ENCODE measurements around the gene KIF6.

KIF6 gene

DNA sequence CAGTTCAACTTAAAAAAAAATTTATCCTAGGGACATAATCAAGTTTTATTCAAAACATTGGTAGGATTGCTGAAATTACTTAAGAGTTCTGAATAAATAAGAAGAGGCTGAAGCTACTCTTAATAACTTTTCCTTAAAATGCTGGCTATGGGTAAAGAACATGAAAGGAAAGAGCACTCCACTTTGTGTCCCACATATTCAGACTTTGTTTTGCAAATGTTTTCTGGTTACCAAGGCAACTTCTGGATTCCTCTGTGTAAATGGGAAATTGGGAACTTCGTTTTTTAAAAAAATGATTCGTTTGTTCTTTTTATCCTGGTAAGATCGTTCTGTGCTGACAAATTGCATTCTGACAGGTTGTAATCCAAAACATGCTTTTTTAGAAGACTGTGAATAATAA is 115.0 kb downstream of the KIF6 start:
- no peaks in the 10 kb centered on the region for H3K9me3 Mint-ChIP-seq
- no peaks in the 10 kb centered on the region for H3K36me3 Mint-ChIP-seq (ENCODE audit: low read depth)
- H3K27ac Mint-ChIP-seq = no peak overlapping the region
- H3K27me3 Mint-ChIP-seq (ENCODE audit: low read depth) = peaks cover 6% of the 10 kb centered on the region
- H3K4me3 Mint-ChIP-seq = no peak overlapping the region
- H3K4me1 Mint-ChIP-seq (ENCODE audit: low read depth) = no peaks in the 10 kb centered on the region

DNA sequence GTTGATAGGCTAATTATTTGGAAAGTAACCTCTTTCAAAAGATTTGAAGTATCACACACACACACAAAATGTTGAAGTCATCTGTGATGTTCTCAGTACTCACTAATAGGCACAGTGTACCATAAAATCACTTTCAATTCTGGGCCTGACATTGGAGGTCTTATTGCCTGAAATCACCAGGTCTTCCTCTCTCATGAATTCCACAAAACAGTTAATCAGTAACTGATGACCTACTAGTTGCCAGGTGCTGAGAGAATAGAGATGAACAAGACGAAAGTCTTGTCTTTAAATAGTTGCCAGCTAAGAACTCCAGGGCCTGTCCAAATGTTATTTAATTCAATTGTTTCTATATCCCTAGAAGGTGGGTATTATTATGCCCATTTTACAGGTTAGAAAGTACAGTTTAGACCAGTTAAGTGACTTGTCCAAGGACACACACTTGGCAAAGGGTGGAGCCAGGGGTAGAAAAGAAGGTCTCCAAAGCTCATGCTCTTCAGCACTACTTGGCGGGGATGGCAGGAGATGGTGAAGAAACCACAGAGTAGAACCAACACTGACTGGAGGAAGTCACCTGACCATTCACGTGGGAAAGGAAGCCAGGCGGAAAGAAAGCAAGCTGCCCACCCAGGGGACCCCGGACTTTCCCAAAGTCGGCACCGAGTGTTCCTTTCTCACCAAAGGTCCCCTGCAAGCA is 116.4 kb downstream of the KIF6 start:
- Mint-ChIP-seq H3K4me3 (no peak overlapping the region), H3K4me1 (ENCODE audit: low read depth) (no peaks in the 10 kb centered on the region), H3K27me3 (ENCODE audit: low read depth) (peaks cover 2% of the 10 kb centered on the region), H3K27ac (no peak overlapping the region), H3K9me3 (no peaks in the 10 kb centered on the region), H3K36me3 (ENCODE audit: low read depth) (no peaks in the 10 kb centered on the region)

DNA sequence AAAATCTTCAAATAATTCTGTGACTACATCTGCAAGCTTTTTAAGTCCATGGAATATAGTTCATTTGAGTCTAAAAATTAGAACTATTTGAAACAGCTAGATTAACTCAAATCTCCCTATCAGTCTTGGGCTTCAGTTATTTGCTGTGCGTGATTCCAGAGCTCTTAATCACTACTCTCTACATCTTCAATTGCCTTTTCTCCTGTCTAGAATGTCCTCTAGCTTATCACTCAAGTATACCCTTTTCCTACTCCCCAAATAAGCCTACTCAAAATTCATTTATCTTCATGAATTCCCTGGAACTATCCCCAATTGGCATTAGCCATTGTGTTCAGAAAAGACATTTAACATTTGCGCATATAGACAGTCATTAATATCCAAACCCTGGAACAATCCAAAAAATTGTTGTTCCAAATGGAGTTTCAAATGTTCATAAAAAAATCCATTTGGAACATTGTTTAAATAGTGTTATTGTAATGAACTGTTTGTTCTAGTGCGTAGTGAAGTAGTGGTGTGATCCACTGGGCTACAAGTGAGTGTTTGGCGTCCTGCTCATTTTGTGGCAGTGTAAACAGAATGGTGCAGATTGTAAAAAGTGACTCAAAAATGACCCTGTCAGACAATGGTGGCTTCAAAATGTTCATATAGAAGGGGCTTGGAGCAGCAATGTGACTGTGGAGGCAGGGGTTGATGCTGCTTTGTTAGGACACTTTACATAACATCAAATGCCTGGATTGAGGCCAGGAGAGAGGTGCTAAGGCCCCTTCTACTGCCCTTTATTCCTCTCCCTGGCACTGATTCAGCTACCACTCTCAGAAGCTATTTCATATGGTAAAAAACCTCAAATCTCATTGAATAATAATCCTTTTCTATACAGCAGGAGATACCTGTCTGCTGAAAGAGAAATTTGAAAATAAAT is 122.3 kb downstream of the KIF6 start:
- no peaks in the 10 kb centered on the region for H3K4me1 Mint-ChIP-seq (ENCODE audit: low read depth)
- H3K9me3 Mint-ChIP-seq = no peaks in the 10 kb centered on the region
- H3K4me3 Mint-ChIP-seq = no peak overlapping the region
- H3K27ac Mint-ChIP-seq = no peak overlapping the region
- H3K27me3 Mint-ChIP-seq (ENCODE audit: low read depth) = peaks cover 7% of the 10 kb centered on the region
- H3K36me3 Mint-ChIP-seq (ENCODE audit: low read depth) = no peaks in the 10 kb centered on the region

DNA sequence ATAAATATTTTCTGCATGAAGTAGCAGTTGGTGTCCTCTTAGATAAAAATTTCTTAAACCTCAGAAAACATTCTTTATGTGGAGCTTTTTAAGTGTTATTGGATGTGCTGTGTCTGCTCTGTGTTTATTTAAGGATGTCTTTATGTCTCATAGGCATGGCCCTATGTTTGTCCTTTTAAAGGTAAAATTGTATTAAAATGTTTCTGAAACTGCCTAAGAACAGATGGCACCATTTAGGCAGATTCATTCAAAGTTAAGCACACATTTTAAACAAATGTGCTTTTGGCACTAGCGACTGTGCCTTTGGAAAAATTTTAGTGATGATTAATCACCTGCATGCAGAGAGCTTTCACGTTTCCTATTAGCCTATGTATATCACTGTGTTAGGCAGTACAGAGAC is 125.2 kb downstream of the KIF6 start:
- H3K27me3 Mint-ChIP-seq (ENCODE audit: low read depth) = peaks cover 7% of the 10 kb centered on the region
- H3K4me3 Mint-ChIP-seq = no peak overlapping the region
- H3K9me3 Mint-ChIP-seq = no peaks in the 10 kb centered on the region
- H3K27ac Mint-ChIP-seq = no peak overlapping the region
- no peaks in the 10 kb centered on the region for H3K4me1 Mint-ChIP-seq (ENCODE audit: low read depth)
- H3K36me3 Mint-ChIP-seq (ENCODE audit: low read depth) = no peaks in the 10 kb centered on the region

DNA sequence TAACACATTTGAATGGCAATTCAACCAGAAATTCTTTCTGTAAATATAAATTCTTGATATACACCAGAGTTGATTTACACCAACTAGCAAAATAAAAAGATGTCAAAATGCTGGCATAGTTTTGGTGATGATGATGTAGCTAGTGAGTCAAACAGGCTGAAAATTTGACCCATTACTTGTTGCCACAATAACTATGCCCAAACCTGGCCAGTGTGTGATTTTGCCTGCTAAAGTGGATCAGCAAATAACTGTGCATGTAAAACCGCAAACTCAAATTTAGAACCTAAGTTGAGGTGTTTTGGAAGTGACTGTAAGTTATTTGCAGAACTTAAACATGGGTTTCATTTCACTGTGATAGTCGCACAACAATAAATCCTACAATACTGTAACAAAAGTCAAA is 125.9 kb downstream of the KIF6 start:
- Mint-ChIP-seq H3K4me3 (no peak overlapping the region), H3K4me1 (ENCODE audit: low read depth) (no peaks in the 10 kb centered on the region)

DNA sequence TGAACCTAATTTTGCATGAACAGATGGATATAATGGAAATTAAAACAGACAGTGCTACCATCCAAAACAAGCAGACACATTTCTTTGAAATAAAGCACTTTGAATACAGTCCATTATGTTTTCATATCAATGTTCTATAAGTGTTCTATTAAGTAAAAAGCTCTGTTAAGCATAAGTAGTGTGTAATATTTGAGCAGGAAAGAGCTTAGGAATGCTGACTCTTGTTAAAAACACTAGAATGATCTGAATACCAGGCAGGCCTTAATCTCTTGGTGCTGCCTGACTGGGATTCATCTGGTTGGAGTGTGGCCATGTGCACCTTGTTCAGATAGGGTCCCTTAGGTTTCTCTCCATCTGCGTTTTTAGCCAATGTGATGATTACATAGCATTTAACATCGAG is 130.9 kb downstream of the KIF6 start:
- H3K4me1 Mint-ChIP-seq (ENCODE audit: low read depth) = no peaks in the 10 kb centered on the region

More for the DNA sequence above, 125.9 kb downstream of the KIF6 start:
- H3K27ac Mint-ChIP-seq = no peak overlapping the region
- no peaks in the 10 kb centered on the region for H3K36me3 Mint-ChIP-seq (ENCODE audit: low read depth)
- no peaks in the 10 kb centered on the region for H3K9me3 Mint-ChIP-seq
- peaks cover 7% of the 10 kb centered on the region for H3K27me3 Mint-ChIP-seq (ENCODE audit: low read depth)

DNA sequence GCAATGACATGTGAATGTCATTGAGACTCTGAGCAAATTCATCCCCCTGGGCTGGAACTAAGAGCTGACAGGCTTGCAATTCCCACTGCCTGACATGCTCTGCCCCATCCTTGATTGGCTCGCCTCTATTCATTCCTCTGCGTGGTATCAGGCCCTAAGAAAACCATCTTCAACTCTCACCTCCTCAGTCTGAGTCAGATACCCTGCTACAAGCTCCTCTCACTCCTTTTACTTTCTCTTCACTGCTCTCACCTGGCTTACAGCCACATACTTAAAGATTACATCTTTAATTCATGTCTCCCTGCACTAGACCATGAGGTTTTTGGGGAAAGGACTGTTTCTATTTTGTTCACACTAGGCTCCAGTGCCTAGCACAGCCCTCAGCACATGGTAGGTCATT is 131.6 kb downstream of the KIF6 start:
- no peaks in the 10 kb centered on the region for H3K36me3 Mint-ChIP-seq (ENCODE audit: low read depth)
- H3K4me1 Mint-ChIP-seq (ENCODE audit: low read depth) = no peaks in the 10 kb centered on the region
- no peaks in the 10 kb centered on the region for H3K27me3 Mint-ChIP-seq (ENCODE audit: low read depth)
- no peaks in the 10 kb centered on the region for H3K9me3 Mint-ChIP-seq
- no peak overlapping the region for H3K27ac Mint-ChIP-seq
- H3K4me3 Mint-ChIP-seq = no peak overlapping the region

More for the DNA sequence above, 130.9 kb downstream of the KIF6 start:
- Mint-ChIP-seq H3K36me3 (ENCODE audit: low read depth) (no peaks in the 10 kb centered on the region), H3K4me3 (no peak overlapping the region), H3K27ac (no peak overlapping the region), H3K27me3 (ENCODE audit: low read depth) (no peaks in the 10 kb centered on the region), H3K9me3 (no peaks in the 10 kb centered on the region)

DNA sequence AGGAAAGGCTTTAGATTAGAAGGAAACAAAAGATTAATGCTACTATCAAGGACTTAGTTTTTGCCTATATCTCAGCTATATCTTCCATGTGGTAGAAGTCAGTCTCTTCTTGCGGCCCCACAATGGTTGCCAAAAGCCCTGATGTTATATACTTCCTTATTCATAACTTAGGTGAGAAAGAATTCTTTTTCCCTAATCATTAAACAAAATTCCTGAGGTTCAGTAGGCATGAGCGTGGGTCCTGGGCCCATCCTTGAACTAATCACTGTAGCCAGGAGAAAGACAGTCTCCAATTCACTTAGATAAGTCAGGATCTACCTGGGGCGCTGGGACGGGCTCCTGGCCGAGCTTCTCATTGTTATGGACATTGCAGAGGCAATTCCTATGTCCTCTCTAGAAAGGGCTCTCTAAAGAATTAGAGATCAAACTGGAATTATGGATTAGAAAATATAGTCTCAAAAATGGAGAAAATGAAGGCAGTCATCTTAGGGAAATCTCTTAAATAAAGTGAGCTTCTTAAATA is 134.3 kb downstream of the KIF6 start:
- Mint-ChIP-seq H3K27me3 (ENCODE audit: low read depth) (no peaks in the 10 kb centered on the region), H3K4me1 (ENCODE audit: low read depth) (no peaks in the 10 kb centered on the region), H3K9me3 (no peaks in the 10 kb centered on the region), H3K4me3 (no peak overlapping the region), H3K36me3 (ENCODE audit: low read depth) (no peaks in the 10 kb centered on the region), H3K27ac (no peak overlapping the region)

DNA sequence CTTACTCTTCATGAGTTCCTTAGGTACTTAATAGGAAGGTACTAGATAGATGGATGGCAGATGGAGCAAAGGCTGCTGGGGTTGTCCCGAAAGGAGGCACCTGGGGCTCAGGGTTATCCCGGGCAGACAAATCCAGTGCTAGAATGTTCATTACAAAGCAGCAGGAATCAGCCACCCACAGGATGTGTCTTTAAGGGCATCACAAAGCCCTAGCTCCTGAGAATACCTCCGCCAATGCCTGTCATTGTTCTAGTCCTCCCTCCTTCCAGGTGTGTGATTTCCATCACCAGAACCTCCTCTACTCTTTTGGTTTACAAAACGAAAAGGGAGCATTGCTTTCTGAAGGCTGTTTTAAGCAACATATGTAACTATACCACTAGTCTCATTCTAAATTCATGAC is 138.1 kb downstream of the KIF6 start:
- Mint-ChIP-seq H3K4me3 (no peak overlapping the region), H3K27me3 (ENCODE audit: low read depth) (no peaks in the 10 kb centered on the region), H3K36me3 (ENCODE audit: low read depth) (no peaks in the 10 kb centered on the region), H3K27ac (no peak overlapping the region), H3K4me1 (ENCODE audit: low read depth) (no peaks in the 10 kb centered on the region), H3K9me3 (no peaks in the 10 kb centered on the region)

DNA sequence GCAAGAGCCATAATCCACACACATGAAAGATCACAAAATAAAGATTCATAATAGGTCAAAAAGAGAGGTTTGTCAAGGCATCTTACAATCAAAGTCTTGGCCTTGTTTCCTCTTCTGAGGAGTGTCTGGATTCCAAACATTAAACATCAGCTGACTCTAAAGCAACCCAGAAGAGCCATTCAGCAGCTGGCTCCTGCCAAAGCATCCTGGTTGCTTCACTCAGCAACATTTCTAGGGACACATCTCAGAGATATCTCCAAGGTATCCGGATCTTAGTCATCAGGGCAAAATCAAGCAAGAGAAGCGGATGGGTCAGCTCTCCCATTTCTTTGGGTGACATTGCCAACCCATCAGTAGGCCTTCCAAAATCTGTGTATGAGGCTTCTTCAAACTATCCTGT is 139.6 kb downstream of the KIF6 start:
- Mint-ChIP-seq H3K36me3 (ENCODE audit: low read depth) (no peaks in the 10 kb centered on the region), H3K4me3 (no peak overlapping the region), H3K27me3 (ENCODE audit: low read depth) (no peaks in the 10 kb centered on the region), H3K4me1 (ENCODE audit: low read depth) (no peaks in the 10 kb centered on the region), H3K9me3 (no peaks in the 10 kb centered on the region), H3K27ac (no peak overlapping the region)

DNA sequence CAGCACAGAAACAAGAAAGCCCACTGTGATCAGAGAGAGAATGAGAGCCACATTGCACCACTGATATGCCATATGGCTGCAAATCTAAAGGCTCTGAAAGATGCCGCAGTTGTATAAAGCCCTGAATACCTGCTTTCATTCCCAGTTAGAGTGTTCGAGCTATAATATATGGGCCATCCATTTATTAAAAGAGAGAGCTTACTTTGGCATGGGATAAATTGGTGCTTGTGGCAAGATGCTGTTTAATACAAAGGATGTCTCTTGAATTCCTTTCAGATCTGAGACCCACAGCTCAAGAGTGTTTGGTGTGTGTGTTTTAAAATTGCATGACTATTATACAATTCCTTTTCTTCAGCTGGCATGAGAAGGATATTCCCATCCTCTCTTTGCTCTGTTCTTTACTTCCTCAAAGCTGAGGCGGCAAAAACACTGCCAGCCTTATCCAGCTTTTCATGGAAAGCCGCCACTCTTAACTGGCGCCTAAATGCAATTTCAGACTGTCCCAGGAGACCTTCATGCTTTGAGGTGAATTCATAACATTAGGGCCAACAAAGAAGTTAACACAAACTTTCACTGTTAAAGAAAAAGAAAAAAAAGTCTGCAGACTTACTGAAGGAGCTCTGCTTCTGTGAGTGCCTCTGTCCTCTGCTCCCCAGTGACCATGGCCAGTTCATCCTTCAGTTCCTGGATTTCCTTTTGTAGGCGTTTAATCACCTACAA is 147.6 kb downstream of the KIF6 start:
- Mint-ChIP-seq H3K27me3 (ENCODE audit: low read depth) (no peaks in the 10 kb centered on the region), H3K27ac (no peak overlapping the region), H3K36me3 (ENCODE audit: low read depth) (no peaks in the 10 kb centered on the region), H3K4me3 (no peak overlapping the region), H3K9me3 (no peaks in the 10 kb centered on the region), H3K4me1 (ENCODE audit: low read depth) (no peaks in the 10 kb centered on the region)

DNA sequence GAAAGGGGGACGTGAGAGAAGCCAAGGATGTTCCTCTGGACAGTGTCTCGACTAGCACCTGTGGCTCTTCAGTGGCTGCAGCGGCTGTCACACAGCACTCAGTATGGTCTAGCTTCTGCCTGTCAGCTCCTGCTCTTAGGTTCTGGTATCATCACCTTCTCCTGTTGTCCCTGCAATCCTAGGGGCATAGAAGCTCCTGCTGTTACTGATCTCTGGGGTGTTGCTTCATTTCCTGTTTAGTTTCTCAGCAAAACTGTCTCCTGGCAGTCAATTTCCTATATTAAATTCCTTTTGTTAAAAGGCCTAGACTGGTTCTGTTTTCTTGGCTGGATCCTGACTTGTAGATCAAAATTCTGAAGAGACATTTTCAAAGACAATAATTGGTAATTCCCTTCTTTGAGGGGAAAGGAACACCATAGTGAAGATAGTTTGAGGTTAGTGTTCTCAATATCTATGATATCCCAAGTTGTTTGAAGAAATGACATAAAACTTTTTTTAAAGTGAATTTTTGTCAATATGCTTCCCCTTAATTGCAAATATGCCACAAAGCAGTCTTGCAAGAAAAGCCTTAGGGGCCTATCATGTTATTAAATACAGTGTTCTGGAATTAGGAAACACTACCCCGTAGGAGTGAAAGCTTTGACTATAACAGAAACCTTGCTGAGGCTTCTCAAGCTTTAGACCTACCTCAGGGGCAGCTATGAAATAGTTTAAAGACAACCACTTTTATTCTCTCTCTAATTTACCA is 148.5 kb downstream of the KIF6 start:
- Mint-ChIP-seq H3K27ac (no peak overlapping the region), H3K36me3 (ENCODE audit: low read depth) (no peaks in the 10 kb centered on the region), H3K4me3 (no peak overlapping the region), H3K9me3 (no peaks in the 10 kb centered on the region), H3K4me1 (ENCODE audit: low read depth) (no peaks in the 10 kb centered on the region), H3K27me3 (ENCODE audit: low read depth) (no peaks in the 10 kb centered on the region)

DNA sequence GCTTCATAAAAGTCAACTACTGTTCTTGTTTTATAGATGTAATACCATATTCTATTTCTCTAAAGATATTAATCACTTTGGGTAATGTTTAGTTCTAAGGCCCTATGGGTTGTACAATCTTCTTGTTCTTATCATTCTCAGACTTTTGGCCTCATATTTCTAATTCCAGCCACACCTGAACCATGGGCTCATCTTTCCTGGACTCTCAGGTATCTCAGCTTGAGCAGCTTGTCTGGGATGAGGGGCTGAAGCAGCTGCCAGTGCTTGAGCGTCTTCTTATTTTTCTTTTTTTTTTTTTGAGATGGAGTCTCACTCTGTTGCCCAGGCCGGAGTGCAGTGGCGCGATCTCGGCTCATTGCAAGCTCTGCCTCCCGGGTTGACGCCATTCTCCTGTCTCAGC is 150.2 kb downstream of the KIF6 start:
- no peaks in the 10 kb centered on the region for H3K27me3 Mint-ChIP-seq (ENCODE audit: low read depth)
- H3K36me3 Mint-ChIP-seq (ENCODE audit: low read depth) = no peaks in the 10 kb centered on the region
- no peak overlapping the region for H3K4me3 Mint-ChIP-seq
- H3K9me3 Mint-ChIP-seq = no peaks in the 10 kb centered on the region
- H3K27ac Mint-ChIP-seq = no peak overlapping the region
- H3K4me1 Mint-ChIP-seq (ENCODE audit: low read depth) = no peaks in the 10 kb centered on the region

DNA sequence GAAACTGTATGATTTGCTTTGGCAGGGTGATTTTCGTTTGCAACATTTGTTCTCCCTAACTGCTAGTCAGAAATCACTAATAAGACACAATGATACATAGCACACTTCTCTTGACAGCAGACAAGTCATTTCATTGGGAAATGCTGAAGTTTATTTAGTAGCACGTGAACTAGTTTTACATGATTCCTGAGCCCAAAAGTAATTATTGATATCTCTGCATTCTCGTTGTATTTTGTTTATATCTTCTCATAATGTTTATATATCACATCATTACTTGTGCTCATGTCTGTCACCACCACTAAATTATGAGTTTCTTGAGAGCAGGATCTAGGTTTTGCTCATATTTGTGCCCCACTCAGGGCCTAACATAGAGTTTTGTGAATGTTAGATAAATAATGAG is 151.7 kb downstream of the KIF6 start:
- no peaks in the 10 kb centered on the region for H3K27me3 Mint-ChIP-seq (ENCODE audit: low read depth)
- no peaks in the 10 kb centered on the region for H3K9me3 Mint-ChIP-seq
- H3K36me3 Mint-ChIP-seq (ENCODE audit: low read depth) = no peaks in the 10 kb centered on the region
- no peaks in the 10 kb centered on the region for H3K4me1 Mint-ChIP-seq (ENCODE audit: low read depth)
- no peak overlapping the region for H3K27ac Mint-ChIP-seq
- H3K4me3 Mint-ChIP-seq = no peak overlapping the region
